GM18502 (cell line): ENCODE data around the gene CACNA2D3.

ENCODE experiments used
- ATAC-seq: cut with Tn5 transposase; IDR thresholded peaks from one replicate; pipeline ENCODE4 v1.9.1; 2021; ENCODE audit warnings: mild to moderate bottlenecking; ENCODE audit not compliant: unreplicated experiment, poor library complexity

CACNA2D3 gene

GRCh38 chr3:54125300-54125699 is 2.9 kb downstream of the CACNA2D3 start:
- ATAC-seq: no peak

GRCh38 chr3:54126551-54126950 is 4.2 kb downstream of the CACNA2D3 start:
- ATAC-seq: no peak

GRCh38 chr3:54127499-54128056 is 5.2 kb downstream of the CACNA2D3 start:
- no peak for ATAC-seq

- no peak for ATAC-seq
Measured at GRCh38 chr3:54131026-54131605, 8.8 kb downstream of the CACNA2D3 start.

GRCh38 chr3:54131890-54132289 is 9.5 kb downstream of the CACNA2D3 start:
- no peak for ATAC-seq

- no peak for ATAC-seq
Measured at GRCh38 chr3:54132685-54133084, 10.3 kb downstream of the CACNA2D3 start.

GRCh38 chr3:54133196-54133595 is 10.8 kb downstream of the CACNA2D3 start:
- ATAC-seq: no peak

GRCh38 chr3:54134155-54134554 is 11.8 kb downstream of the CACNA2D3 start:
- ATAC-seq: no peak

- no peak for ATAC-seq
Measured at GRCh38 chr3:54134713-54135112, 12.4 kb downstream of the CACNA2D3 start.

GRCh38 chr3:54137311-54137710 is 15.0 kb downstream of the CACNA2D3 start:
- ATAC-seq: no peak

GRCh38 chr3:54138937-54139547 is 16.7 kb downstream of the CACNA2D3 start:
- no peak for ATAC-seq

- no peak for ATAC-seq
Measured at GRCh38 chr3:54139630-54140029, 17.3 kb downstream of the CACNA2D3 start.

GRCh38 chr3:54144284-54144683 is 21.9 kb downstream of the CACNA2D3 start:
- ATAC-seq: no peak

- ATAC-seq: no peak
Measured at GRCh38 chr3:54146506-54147239, 24.3 kb downstream of the CACNA2D3 start.

GRCh38 chr3:54150864-54151467 is 28.6 kb downstream of the CACNA2D3 start:
- ATAC-seq: no peak

GRCh38 chr3:54153477-54153876 is 31.1 kb downstream of the CACNA2D3 start:
- ATAC-seq: no peak

- ATAC-seq: no peak
Measured at GRCh38 chr3:54157860-54158259, 35.5 kb downstream of the CACNA2D3 start.

GRCh38 chr3:54159917-54160316 is 37.6 kb downstream of the CACNA2D3 start:
- ATAC-seq: no peak

- ATAC-seq: no peak
Measured at GRCh38 chr3:54163441-54163840, 41.1 kb downstream of the CACNA2D3 start.

- no peak for ATAC-seq
Measured at GRCh38 chr3:54164192-54164975, 42.0 kb downstream of the CACNA2D3 start.
